Stimulated activated memory B cell treated with anti-CD40 and anti-IgM and Interleukin-4, amounts not matched to agents 10 μg/mL and 1 μg/mL and 100 μg/mL, for 72 hours (primary cell): Measurements from ENCODE around the gene PHACTR1.

Source experiments
- ATAC-seq: fragments of 150-1000 bp; cut with Tn5 transposase; 2 replicates; pipeline ENCODE4 v1.10.0; 2021
- H3K27ac Mint-ChIP-seq: one replicate; pipeline ENCODE4 v1.8.0; 2022; ENCODE audit warnings: mild to moderate bottlenecking, mixed read lengths
- H3K27me3 Mint-ChIP-seq: one replicate; pipeline ENCODE4 v1.8.0; 2022; ENCODE audit warnings: mixed read lengths
- H3K36me3 Mint-ChIP-seq: one replicate; pipeline ENCODE4 v1.8.0; 2022; ENCODE audit warnings: mixed read lengths
- H3K4me1 Mint-ChIP-seq: one replicate; pipeline ENCODE4 v1.8.0; 2022; ENCODE audit warnings: mixed read lengths
- H3K4me3 Mint-ChIP-seq: one replicate; pipeline ENCODE4 v1.8.0; 2022; ENCODE audit warnings: mild to moderate bottlenecking, moderate library complexity, mixed read lengths
- H3K9me3 Mint-ChIP-seq: one replicate; pipeline ENCODE4 v1.8.0; 2022; ENCODE audit warnings: mixed read lengths

The PHACTR1 gene

DNA sequence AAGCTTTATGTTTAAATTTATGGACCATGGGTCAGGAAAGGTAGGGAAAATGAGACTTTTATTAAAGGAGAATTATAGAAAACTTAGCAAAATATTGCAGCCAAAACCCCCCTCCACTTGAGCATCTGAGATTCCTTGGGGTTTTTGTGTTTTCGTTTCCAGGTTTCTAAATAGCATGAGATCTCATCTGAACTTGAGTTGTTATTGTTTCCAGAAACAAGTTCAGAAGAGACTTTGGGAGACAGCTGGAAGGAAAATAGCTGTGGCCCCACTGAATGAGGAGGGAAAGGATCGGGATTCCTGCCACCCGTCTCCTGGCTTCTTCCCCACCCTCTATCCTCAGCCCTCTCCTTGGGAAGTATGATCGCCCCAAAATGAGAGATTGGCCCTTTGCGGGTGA, 536.2 kb downstream of the PHACTR1 start:
- Mint-ChIP-seq H3K4me3 (no peak overlapping the region), H3K4me1 (peaks cover 39% of the 10 kb centered on the region), H3K27ac (no peak overlapping the region), H3K27me3 (no peaks in the 10 kb centered on the region), H3K9me3 (peaks cover 9% of the 10 kb centered on the region), H3K36me3 (peaks cover 25% of the 10 kb centered on the region)
- ATAC-seq: no peak

DNA sequence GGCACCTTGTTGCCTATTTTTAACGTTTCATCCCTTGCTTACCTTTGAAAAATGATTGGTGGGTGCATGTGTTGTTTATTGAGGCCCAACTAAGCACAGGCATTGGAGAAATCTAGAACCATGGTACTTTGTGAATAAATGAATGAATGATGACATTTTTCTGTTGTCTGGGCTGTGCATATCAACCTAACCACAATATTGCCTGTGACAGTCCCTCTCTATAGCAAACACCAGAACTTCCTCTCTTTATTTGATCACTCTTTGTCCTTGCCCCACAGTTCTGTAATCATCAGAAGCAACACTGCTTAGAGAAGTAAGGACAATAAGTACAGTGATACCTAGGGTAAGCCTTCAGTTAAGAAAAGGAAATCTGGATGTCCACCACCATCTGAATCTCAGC, 536.7 kb downstream of the PHACTR1 start:
- H3K9me3 Mint-ChIP-seq: peaks cover 9% of the 10 kb centered on the region
- peaks cover 44% of the 10 kb centered on the region for H3K4me1 Mint-ChIP-seq
- H3K4me3 Mint-ChIP-seq: no peak overlapping the region

DNA sequence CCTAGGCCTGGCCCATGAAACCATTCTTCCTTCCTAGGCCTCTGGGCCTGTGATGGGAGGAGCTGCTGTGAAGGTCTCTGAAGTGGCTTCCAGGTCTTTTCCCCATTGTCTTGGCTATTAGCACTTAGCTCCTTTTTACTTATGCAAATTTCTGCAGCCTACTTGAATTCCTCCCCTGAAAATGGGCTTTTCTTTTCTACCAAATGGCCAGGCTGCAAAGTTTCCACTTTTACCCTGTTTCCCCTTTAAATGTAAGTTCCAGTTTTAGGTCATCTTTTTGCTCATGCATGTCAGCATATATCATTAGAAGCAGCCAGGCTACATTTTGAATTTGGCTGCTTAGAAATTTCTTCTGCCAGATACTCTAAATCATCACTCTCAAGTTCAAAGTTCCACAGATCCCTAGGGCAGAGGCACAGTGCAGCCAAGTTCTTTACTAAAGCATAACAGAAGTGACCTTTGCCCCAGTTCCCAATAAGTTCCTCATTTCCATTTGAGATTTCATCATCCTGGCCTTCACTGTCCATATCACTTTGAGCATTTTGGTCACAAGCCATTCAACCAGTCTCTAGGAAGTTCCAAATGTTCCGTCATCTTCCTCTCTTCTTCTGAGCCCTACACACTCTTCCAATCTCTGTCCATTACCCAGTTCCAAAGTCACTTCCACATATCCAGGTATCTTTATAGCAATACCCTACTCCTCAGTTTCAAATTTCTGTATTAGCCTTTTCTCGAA, 539.9 kb downstream of the PHACTR1 start:
- Mint-ChIP-seq H3K27me3 (no peaks in the 10 kb centered on the region), H3K36me3 (peaks cover 26% of the 10 kb centered on the region), H3K4me1 (peaks cover 72% of the 10 kb centered on the region), H3K9me3 (peaks cover 9% of the 10 kb centered on the region), H3K4me3 (peak overlapping the region; percentile 13), H3K27ac (peak overlapping the region; percentile 51)
- ATAC-seq: no peak

More for the DNA sequence above, 536.7 kb downstream of the PHACTR1 start:
- no peak overlapping the region for H3K27ac Mint-ChIP-seq
- H3K27me3 Mint-ChIP-seq: no peaks in the 10 kb centered on the region
- H3K36me3 Mint-ChIP-seq: peaks cover 26% of the 10 kb centered on the region
- ATAC-seq: no peak

- H3K4me3 Mint-ChIP-seq: peak overlapping the region; percentile 16
- peaks cover 77% of the 10 kb centered on the region for H3K4me1 Mint-ChIP-seq
- peak; percentile 68 for ATAC-seq
- H3K27ac Mint-ChIP-seq: peak overlapping the region; percentile 66
- H3K27me3 Mint-ChIP-seq: no peaks in the 10 kb centered on the region
- H3K36me3 Mint-ChIP-seq: peaks cover 26% of the 10 kb centered on the region
- peaks cover 9% of the 10 kb centered on the region for H3K9me3 Mint-ChIP-seq
Observed at GRCh38 chr6:13259393-13259792, 542.8 kb downstream of the PHACTR1 start.

- peak overlapping the region; percentile 38 for H3K4me3 Mint-ChIP-seq
- peaks cover 22% of the 10 kb centered on the region for H3K36me3 Mint-ChIP-seq
- H3K27me3 Mint-ChIP-seq: no peaks in the 10 kb centered on the region
- H3K27ac Mint-ChIP-seq: peak overlapping the region; percentile 66
- peaks cover 77% of the 10 kb centered on the region for H3K4me1 Mint-ChIP-seq
- H3K9me3 Mint-ChIP-seq: peaks cover 9% of the 10 kb centered on the region
- ATAC-seq: no peak
Observed at GRCh38 chr6:13260101-13260598, 543.6 kb downstream of the PHACTR1 start.

GRCh38 chr6:13260831-13261230, 544.3 kb downstream of the PHACTR1 start:
- H3K27me3 Mint-ChIP-seq: no peaks in the 10 kb centered on the region
- peak; percentile 54 for ATAC-seq
- H3K4me3 Mint-ChIP-seq: peak overlapping the region; percentile 38
- H3K27ac Mint-ChIP-seq: peak overlapping the region; percentile 66
- peaks cover 77% of the 10 kb centered on the region for H3K4me1 Mint-ChIP-seq
- H3K36me3 Mint-ChIP-seq: peaks cover 18% of the 10 kb centered on the region
- peaks cover 9% of the 10 kb centered on the region for H3K9me3 Mint-ChIP-seq

GRCh38 chr6:13261464-13261994, 545.0 kb downstream of the PHACTR1 start:
- ATAC-seq: peak; percentile 87
- Mint-ChIP-seq H3K4me3 (peak overlapping the region; percentile 38), H3K27ac (peak overlapping the region; percentile 66), H3K9me3 (peaks cover 5% of the 10 kb centered on the region), H3K36me3 (peaks cover 19% of the 10 kb centered on the region), H3K27me3 (no peaks in the 10 kb centered on the region), H3K4me1 (peaks cover 77% of the 10 kb centered on the region)

DNA sequence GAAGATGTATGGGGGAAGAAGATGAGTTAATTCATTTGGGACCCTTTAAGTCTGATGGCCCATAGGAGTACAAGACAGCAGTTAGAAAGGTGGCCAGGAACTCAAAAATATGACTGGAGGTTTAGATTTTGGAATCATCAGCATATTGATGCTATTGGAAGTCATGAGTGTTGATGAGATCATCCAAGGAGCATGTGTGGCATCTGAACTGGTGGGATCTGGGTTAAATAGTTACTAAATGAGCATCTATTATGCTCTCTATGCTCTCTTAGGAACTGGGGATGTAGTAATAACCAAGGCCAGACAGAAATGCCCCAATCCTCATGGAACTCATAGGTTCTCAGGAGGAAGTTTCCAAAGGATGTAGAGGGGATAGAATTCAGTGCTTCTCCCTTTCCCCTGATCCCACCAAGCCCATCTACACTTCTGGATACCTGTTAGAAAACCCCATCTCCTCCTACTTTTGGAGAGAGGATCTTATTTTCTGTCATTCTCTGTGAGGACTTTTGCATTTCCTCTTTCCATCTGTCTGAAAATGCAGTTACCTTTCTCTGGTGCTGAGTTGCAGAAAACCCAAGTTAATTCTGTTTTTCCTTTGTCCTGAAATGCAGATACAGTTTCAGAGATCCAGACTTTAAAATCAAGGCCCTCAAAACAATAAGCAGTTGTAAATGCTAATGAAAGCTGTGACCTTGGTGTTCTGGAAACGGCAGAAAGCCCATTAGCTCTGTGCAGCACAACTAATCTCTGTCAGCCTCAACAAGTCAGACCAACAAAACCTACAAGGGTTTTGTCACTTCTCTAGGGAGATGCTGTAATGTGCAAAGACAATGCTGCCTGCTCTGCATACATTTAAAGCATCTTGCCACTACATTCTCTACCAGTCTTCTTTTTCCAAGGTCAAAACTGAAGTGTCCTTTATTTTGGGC, 546.0 kb downstream of the PHACTR1 start:
- Mint-ChIP-seq H3K27me3 (no peaks in the 10 kb centered on the region), H3K9me3 (peaks cover 2% of the 10 kb centered on the region), H3K36me3 (peaks cover 16% of the 10 kb centered on the region), H3K4me1 (peaks cover 79% of the 10 kb centered on the region), H3K27ac (peak overlapping the region; percentile 66), H3K4me3 (peak overlapping the region; percentile 38)
- ATAC-seq: no peak

GRCh38 chr6:13263669-13264068, 547.1 kb downstream of the PHACTR1 start:
- no peaks in the 10 kb centered on the region for H3K27me3 Mint-ChIP-seq
- no peak overlapping the region for H3K4me3 Mint-ChIP-seq
- no peak overlapping the region for H3K27ac Mint-ChIP-seq
- peaks cover 13% of the 10 kb centered on the region for H3K36me3 Mint-ChIP-seq
- peaks cover 2% of the 10 kb centered on the region for H3K9me3 Mint-ChIP-seq
- peaks cover 77% of the 10 kb centered on the region for H3K4me1 Mint-ChIP-seq
- no peak for ATAC-seq

- Mint-ChIP-seq H3K36me3 (peaks cover 13% of the 10 kb centered on the region), H3K4me1 (peaks cover 57% of the 10 kb centered on the region), H3K9me3 (peaks cover 2% of the 10 kb centered on the region), H3K27ac (peak overlapping the region; percentile 18), H3K4me3 (no peak overlapping the region), H3K27me3 (no peaks in the 10 kb centered on the region)
- ATAC-seq: peak; percentile 65
Observed at GRCh38 chr6:13267142-13267651, 550.6 kb downstream of the PHACTR1 start.

DNA sequence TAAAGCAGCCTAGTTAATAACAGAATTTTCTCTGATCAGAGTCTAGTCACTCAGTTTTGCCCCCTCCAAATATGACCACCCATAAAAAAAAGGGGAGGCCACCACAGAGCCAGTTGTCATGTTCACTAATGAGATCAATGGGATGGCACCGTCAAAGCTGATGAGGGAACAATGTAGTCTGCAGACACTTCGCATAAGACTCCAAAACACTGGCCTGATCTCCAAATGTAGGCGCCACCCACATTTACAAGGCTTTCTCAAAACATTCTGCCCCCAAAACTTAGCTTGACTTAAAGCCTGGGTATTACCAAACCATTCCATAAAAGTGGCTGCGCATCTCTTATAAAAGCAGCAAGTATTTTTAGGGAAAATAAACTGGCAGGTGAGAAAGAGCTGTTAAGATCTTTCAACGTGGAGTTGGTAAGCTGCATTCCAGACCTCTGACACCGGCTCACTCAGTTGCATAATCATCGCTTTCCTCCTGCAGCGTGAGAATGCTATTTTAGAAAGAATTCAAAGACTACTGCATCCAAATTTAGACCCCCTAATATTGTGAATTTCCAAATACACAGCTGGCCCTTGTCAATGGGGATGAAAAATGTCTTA, 552.4 kb downstream of the PHACTR1 start:
- Mint-ChIP-seq H3K9me3 (peaks cover 2% of the 10 kb centered on the region), H3K36me3 (peaks cover 13% of the 10 kb centered on the region), H3K27me3 (no peaks in the 10 kb centered on the region), H3K27ac (no peak overlapping the region), H3K4me1 (peaks cover 54% of the 10 kb centered on the region), H3K4me3 (no peak overlapping the region)
- ATAC-seq: no peak

DNA sequence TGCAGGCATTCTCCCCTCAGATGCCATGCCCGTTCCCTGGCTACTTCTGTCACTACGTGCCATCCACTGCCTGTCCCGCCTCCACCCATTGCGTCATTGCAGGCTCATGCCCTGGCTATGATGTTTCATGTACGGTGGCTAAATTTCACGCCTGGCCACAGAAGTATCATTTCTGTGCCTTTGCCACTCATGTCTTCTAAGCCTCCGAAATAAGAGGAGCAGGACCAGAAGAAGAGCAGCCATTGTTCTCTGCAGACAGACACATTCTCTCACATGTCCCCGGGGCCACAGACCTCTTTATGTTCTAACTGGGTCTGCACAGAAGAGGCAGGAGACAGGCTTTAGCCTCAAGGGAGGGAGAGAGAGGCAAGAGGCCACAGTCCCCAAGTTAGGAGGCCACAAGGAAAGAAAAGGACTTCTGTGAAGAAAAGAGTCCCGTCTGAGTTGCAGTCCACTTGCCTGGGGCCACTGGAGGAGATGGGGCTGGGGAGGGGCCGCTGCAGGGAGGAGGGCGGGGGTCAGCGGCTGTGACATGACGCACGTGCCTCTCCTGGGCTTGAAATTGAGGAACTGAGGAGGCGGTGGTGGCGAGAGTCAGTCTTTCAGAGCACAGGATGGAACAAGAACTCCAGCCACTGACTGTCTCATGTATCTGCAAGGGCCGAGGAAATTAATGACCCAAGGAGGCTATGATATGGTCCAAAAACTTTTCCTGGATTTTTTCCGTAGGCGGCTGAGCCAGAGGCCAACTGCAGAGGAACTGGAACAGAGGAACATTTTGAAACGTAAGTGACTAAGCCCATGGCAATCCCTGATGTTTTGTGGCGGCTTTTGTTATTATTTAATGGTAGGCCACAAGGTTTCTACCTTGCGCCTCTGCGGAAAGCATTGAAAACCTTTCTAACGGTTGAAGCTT, 555.8 kb downstream of the PHACTR1 start:
- Mint-ChIP-seq H3K9me3 (no peaks in the 10 kb centered on the region), H3K27ac (peak overlapping the region; percentile 93), H3K36me3 (peaks cover 17% of the 10 kb centered on the region), H3K4me3 (peak overlapping the region; percentile 84), H3K27me3 (no peaks in the 10 kb centered on the region), H3K4me1 (peaks cover 65% of the 10 kb centered on the region)
- ATAC-seq: peak; percentile 86

GRCh38 chr6:13273202-13273930, 556.8 kb downstream of the PHACTR1 start:
- Mint-ChIP-seq H3K27ac (peak overlapping the region; percentile 93), H3K27me3 (no peaks in the 10 kb centered on the region), H3K9me3 (no peaks in the 10 kb centered on the region), H3K36me3 (peaks cover 23% of the 10 kb centered on the region), H3K4me1 (peaks cover 67% of the 10 kb centered on the region), H3K4me3 (peak overlapping the region; percentile 84)
- no peak for ATAC-seq
